Measurements from ENCODE around the gene ADTRP.

The ADTRP gene

DNA sequence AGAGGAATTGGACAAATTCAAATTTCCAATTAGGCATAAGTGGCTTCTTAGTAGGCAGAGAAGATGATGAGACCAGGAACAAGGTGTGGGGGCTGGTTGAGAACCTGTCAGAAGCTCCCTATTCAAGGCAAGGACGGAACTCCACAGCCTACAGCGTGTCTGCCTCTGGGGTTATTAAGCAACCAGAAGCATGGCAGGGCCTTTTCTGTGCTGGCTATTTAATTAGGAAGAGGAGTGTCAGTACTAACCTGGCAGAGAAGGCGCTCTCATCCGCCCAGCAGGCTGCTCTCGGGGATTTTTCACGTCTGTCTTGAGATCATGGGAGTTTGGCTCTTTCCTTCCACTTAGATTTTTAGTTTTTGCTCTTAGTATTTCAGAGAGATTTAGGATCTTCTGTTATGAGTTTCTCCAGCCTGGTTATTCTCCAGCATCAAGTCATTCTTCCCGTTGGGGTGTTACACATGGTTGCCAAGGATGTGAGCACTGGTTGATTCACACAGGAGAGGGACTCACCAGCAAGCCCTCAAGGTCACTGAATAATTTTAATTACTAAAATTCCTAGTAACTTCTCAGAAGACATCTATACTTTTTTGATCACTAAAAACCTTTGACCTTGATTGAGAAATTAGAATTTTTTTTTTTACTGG is 23.9 kb downstream of the ADTRP start:
- no peak for DNase-seq

DNA sequence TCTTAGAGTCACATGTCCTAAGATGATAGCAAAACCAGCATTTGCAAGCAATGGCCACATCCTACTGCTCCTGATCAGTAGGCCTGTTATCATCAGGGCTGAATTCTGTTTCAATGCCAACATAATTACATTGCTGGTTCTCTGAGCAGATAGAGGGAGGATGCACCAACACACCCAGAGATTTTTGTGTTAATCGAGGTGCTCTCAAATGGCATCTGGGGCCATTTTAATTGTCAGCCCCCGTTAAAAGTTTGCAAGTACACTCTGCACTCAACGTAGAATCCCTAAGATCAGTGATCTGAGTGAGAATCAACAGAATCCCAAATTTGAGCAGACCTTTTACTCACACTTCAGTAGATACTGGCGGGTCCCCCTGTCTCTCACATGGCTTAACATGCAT is 24.8 kb downstream of the ADTRP start:
- no peak for DNase-seq

DNA sequence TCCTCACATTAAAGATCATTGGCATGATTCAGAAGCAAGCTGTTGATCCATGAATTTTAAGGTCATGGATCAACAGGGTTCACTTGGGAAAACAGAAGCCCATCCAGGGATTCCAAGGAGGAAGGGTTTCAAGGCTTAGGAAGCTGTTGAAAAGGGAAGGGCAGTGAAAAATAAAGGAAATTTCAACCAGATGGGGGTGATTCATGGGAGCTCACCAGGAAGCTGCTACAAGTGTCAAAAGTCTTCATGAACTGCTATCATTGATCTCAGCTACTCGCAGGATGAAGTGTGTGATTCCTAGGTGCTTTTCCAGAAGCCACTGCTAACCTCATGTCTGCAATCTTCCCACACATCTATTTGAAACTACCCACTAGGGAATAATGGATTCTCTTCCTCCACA is 26.2 kb downstream of the ADTRP start:
- no peak for DNase-seq

GRCh38 chr6:11750682-11751081 is 27.9 kb downstream of the ADTRP start:
- no peak for DNase-seq

DNA sequence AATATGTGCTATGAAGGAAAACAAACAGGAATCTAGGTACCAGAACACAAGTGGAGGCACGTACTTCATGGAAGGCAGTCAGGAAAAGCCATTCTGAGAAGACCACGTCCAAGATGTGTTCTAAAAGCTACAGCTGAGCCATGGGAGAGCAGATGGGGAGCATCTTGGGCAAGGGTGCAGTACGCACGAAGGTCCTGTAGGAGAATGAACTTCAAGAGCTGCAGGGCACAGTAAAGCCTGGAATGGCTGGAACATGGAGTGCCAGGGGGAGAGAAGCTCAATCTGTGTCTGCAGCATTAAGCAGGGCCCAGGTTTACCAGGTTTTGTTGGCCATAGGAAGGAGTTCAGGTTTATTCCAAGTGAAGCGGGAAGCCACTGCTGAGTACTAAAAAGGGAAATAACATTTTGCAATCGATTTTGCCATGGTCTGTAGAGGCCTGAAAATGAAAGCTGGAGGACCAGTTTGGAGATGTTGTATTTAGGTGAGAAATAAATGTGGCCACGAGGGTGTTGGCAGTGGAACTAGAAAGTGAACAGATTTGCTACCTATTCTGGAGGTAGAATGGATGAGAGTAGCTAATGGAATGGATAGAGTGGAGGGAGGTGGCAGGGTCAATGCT is 29.9 kb downstream of the ADTRP start:
- no peak for DNase-seq

DNA sequence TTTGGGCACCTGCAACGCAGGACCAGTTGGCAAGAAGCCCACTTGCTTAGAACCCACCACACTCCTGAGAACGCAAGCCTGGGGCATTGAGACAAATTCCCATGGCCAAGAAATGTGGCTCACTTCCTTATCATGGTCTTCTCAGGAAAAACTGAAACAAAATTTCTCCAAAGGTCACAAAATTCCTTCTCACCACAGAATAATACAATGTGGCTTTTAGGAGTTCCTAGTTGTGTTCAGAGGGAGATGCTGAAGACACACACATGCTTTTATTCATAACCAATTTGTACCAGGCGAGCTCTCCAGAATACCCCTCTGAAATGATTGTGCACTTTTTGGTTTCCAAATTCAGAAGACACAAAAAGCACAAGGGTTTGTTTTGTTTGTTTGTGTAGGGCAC is 31.6 kb downstream of the ADTRP start:
- no peak for DNase-seq

GRCh38 chr6:11744753-11745152 is 33.9 kb downstream of the ADTRP start:
- DNase-seq = no peak

- DNase-seq = no peak
Measured at GRCh38 chr6:11744101-11744500, 34.5 kb downstream of the ADTRP start.

DNA sequence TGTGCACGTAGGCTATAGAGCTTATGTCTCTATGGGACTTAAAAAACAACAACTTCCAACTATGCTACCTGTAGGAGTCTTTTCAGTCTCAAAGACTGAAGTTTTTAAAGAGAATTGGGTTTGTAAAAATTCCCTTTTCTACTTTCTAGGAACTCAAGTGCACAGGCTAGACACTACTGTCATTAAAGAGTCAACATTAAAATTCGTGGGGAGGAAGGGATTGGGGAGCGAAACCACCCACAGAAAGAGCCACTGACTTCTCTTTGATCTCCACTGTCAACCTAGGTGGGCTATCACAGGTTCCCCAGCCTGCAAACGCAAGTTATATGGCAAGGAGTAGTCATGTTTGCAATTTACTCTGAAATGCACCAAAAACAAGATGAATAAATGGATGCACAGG is 37.7 kb downstream of the ADTRP start:
- no peak for DNase-seq

GRCh38 chr6:11738661-11739375 is 39.8 kb downstream of the ADTRP start:
- no peak for DNase-seq

- DNase-seq = no peak
Measured at GRCh38 chr6:11738234-11738633, 40.4 kb downstream of the ADTRP start.

DNA sequence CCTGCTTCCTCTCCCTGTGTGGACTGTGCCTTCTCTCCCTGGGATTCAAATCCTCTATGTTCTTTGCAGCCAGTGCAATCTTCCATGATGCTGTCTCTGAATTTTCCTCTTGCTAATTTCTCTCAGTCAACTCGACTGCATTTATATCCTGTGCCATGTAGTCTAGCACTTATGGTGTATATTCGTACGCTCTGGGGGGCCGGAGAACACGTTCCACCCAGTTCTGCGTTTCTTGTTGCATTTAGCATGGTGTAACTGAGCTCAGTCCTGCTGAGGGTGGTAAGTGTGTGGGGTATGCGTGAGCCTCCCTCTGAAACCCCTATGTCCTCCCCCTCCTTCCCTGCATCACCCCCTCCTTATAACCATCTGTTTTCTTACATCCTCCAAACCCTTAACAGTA is 42.0 kb downstream of the ADTRP start:
- DNase-seq = no peak

DNA sequence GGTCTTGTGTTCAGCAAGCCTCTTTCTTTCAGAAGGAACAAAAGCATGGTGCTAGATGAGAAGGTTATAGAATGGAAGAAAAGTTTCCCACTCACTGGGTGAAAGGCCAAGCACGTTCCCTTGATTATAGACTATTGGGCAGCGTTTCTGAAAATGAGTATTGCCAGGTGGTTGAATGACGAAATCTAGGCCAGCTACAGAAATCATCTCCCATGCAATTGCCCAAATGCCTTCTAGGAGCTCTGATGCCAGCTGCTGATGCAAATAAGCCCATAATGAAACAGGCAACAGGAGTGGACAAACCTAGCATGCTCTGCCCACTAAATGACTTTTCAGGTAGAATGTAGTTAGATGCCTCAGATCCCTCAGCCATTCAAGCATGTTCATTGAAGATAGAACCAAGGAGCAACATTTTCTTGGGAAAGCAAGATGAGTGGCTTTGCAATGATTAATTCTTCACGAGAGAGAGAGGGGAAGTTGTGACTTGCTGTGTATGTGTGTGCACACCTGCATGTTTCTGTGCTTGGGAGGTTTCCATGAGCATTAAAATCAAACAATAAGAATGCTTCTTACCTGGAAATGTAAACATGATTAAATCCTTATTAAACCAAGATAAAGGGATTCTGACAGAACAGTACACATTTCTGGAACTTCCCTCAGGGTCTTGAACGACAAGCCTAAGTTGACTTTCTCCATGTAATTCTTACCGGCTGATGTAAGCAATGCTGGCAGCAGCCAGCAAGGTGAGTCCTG is 43.6 kb downstream of the ADTRP start:
- no peak for DNase-seq

DNA sequence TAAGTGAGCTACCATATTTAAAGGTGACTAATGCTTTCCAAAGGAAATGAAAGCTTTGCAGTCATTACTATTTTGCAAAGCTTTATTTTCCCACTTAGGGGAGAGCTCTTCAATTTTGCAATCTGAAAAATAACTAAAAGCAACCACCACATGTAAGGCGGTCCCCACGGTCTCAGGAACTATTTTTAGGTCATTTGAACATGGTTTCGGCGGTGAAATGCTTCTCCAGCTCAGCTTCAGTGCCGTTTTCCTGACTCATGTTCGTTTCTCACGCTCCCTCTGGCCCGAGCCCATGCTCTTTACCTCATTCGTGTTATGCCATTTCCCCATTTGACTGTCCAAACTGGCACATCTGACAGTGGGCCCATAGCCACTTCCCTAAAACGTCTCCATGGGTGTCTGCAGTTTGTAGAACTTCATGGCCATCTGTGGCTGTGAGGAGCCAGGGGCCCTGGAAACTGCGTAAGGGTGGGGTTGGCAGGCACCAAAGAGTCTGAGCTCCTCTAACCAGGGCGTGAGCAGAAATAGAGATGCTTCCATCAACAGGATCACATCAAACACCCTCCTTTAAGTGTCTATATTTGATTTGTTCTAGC is 46.5 kb downstream of the ADTRP start:
- no peak for DNase-seq

DNA sequence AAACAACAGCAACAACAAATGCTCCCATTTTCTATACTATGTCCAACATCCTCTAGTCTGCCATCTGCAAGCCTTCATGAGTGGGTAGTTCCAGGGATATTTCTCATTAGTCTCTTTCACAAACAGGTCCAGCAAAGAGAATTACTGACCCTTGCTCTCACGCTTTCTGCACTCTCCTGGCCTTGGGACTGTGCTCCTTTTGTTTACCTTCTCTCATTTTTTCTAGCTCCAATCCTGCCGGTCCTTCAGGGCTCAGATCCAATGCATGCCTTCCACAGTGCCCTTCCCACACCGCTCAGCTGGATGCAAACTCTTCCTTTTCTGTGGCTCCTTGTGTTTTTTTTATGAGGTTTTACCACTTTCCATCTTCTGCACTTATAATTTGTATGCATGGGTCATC is 47.2 kb downstream of the ADTRP start:
- no peak for DNase-seq

DNA sequence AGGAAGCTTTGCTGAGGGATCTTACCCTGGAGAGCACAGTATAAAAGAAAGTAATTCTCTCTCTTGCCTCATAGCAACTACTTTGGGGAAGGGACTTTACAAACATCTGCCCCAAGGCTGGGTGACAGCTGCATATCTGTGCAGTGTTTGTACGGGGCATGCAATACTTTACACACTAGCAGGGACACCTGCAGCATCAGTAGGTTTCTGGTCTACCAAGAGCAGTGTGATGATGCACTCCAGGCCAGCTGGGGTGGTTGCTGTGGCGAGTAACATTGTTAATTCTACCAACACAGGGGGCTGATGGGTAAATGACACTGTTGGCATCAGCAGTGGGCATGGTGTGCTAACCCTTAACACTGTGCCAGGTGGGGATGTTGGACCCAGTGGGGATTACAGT is 48.0 kb downstream of the ADTRP start:
- no peak for DNase-seq

- DNase-seq = no peak
Measured at GRCh38 chr6:11729076-11729475, 49.5 kb downstream of the ADTRP start.

GRCh38 chr6:11727998-11728961 is 50.3 kb downstream of the ADTRP start:
- no peak for DNase-seq

DNA sequence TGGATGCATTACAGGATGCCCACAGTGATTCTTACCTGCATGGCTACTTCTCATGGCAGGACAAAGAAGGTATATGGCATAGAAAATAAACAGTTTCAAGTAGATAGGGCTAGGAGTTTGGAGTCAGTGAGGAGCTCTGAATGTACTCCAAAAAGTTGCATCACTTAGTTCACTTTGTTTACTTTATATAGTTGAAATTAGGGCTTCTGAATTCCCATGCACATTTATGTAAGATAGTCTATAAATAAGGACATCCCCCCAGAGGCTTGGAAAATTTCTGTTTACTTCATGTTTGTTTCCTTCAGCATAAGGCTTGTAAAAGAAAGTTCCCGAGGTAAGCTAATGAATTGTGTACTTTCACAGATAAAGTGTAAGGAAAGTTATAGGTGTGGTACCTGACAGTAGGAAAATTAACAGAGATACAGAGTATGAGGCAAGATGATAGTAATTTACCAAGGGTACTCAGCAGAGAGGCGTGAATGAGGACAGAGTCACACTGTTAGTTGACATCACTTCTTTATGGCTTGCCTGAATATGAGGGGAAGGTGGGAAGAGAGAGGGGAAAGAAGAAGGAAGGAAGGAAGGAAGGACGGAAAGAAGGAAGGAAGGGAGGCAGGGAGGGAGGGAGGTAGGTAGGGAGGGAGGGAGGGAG is 51.1 kb downstream of the ADTRP start:
- DNase-seq = no peak

DNA sequence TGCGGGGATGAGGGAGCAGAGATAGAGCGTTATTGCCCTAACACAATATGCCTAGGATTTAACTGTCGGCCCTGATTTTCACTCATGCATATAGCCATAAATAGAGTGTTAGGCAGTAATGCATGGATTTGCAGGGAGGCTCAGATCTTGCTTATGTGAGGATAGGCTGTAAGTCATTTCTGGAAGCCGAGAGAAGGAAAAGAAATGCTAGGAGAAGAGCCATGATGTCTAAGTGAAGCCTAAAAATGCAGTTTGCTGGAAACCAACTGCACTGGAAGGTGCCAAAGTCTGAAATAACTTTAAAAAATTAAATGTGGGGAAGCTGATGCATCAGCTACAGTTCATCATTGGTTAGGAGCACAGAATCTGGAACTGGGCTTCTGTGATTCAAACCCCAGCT is 54.3 kb downstream of the ADTRP start:
- DNase-seq = no peak

DNA sequence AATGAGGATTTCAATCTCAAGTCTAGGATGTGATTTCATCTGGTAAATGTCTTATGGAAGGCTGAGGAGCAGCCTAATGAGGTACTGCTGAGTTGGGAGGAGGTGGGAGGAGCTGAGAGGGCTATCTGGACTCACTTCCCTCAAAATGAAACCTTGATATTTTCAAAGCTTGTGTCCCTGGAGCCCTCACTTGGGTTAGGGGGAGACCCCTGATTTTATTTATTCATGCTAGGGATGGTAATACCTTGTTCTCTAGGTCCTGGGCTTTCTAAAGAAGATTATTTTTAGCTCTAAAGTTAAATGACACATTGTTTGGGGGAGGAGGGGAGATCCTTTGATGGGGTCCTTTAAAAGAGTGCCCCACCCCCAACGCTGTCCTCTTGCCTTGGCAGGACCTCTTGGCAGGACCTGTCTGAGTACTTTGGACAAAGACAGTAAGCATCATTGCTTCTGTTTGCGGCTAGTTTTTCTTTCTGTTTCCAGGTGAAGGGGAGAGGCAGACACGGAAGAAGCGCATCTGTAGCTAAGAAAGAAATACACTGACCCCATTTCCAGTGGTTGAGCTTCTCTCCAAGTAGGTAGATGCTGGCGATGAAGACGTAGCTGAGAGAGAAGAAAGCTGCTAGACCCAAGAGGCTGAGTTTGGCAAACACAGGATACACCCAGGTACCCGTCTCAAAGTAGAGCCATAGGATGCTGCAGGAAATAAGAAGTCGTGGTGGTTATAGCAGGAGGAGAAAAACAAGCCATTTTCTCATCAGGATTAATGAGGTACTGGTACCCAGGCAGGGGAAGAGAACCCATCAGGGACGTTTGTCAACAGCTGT is 55.6 kb downstream of the ADTRP start:
- no peak for DNase-seq
